GM19351 (cell line): Measurements from ENCODE around the gene B3GALNT2.

Experiments used
- ATAC-seq: cut with Tn5 transposase; IDR thresholded peaks from one replicate; pipeline ENCODE4 v1.9.1; 2021; ENCODE audit warnings: mild to moderate bottlenecking, moderate library complexity; ENCODE audit not compliant: unreplicated experiment

B3GALNT2 gene

DNA sequence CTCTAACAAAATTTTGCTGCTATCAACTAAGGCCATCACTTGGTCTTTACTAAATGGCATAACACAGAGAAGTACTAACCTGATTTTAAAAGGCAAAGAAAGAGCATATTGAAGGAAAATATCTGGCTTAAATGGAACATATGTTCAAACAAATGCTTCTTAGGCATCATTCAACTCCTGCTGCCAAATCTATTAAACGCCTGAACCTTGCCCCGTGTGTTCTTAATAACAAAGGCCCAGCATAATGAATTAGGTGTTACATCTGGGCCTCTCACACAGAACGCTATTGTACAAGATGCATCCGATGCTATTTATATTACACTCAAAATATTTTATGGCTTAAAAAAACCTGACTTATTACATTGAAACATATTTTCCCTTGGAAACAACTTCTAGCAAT lies 48.4 kb downstream of the B3GALNT2 start:
- ATAC-seq = no peak

- no peak for ATAC-seq
Measured at GRCh38 chr1:235455097-235455496, 49.2 kb downstream of the B3GALNT2 start.

- ATAC-seq = no peak
Measured at GRCh38 chr1:235454021-235454420, 50.2 kb downstream of the B3GALNT2 start.

- ATAC-seq = no peak
Measured at GRCh38 chr1:235450886-235451483, 53.3 kb downstream of the B3GALNT2 start.

- ATAC-seq = no peak
Measured at GRCh38 chr1:235450433-235450832, 53.8 kb downstream of the B3GALNT2 start.

DNA sequence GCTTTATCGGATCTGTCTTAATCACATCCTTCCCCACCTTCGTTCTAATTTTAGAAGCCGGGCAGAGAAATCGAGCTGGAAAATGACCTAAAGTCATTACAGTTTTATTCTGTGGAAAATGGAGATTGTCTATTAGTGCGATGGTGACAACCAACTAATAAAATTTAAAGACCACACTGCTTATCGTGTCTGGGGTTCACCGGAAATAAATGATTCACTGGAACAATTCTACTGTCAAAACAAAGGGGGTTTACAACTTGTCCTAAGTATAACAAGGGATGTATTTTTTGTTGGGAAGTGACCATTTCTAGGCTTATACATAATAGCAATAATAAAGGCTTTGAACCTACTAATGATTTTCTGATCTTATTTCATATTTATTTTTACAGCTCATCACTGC lies 55.6 kb downstream of the B3GALNT2 start:
- ATAC-seq = no peak

DNA sequence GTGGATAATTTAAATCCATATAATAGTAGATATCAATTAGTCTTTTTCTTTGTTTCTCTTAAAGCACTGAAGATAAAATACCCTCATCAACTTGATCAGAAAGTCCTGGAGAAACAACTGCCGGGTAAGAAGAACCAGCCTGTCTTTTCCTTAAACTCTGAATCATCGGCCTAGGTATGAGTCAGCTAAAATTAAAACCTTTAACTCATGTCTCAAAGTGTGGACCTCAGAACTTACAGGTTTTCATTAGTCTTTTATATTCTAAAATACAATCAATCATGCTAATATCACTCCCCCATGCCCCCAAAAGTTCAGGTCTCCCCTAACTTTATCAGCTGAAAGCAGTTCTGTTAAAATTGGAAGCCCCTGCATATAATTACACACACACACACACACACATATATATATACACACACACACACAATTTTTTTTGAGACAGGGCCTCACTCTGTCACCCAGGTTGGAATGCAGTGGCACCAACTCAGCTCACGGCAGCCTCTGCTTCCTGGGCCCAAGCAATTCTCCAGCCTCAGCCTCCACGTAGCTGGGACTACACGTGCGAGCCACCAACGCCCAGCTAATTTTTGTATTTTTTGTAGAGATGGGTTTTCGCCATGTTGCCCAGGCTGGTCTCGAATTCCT lies 61.3 kb downstream of the B3GALNT2 start:
- no peak for ATAC-seq

DNA sequence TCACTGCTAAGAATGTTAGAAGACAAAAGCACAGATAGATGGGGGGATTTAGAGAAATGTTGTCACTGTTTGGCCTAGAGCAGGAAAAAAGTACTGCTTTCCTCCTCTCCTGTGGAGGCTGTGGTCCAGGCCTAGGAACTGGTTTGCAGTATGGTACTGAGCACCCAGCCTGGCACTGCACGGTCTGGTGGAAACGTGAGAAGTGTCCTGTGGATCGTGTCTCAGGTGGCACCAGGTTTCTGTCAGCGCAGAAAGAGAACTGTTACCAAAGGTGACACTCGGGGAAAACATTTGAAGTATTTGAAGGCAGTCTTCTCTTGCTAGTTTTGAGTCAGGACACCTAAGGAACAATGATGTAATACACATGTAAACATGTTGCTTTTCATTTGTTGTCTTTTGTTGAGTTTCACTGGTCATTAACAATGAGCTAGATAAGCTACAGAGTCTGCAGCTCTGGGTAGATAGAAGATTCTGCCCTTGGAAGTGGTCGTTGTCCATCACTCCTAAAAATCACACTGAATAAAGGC lies 63.0 kb downstream of the B3GALNT2 start:
- ATAC-seq = no peak

DNA sequence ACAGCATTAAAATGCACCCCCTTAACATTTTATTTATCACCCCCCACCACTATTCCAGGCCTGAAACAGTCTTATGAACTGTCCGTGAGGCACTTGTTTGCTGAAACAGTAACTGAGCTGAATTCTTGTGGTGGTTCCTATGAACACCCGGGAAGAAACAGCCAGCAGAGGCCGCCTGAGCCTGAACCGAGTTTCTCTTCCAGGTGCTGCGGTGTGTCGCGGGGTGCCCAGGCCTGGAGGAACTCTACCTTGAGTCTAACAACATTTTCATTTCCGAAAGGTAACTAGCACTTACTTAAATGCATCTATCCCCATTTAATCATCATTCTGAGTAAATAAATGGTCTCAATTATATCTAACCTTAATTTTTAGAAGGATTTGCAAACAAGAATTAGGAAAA lies 70.3 kb downstream of the B3GALNT2 start:
- no peak for ATAC-seq

DNA sequence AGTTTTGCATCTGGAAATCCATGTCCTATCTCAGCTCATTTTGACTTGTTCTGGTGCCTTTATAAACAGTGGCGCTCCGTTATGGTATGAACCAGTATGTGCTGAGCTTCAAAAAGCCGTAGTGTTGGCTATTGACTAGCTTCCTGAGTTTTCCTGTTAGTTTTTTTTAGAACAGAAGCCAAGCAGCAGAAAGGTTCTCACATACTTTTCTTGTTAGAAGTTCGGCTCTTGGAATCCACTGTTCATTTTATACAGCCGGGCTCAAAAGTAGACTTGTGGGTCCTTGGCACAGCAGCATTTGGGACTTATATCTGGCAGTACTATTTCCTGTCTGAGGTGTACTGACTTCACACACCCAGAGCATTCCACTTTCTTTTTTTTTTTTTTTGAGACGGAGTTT lies 73.3 kb downstream of the B3GALNT2 start:
- no peak for ATAC-seq

- no peak for ATAC-seq
Measured at GRCh38 chr1:235429143-235429542, 75.1 kb downstream of the B3GALNT2 start.

- no peak for ATAC-seq
Measured at GRCh38 chr1:235427447-235427846, 76.8 kb downstream of the B3GALNT2 start.

- ATAC-seq = no peak
Measured at GRCh38 chr1:235426680-235427079, 77.6 kb downstream of the B3GALNT2 start.

DNA sequence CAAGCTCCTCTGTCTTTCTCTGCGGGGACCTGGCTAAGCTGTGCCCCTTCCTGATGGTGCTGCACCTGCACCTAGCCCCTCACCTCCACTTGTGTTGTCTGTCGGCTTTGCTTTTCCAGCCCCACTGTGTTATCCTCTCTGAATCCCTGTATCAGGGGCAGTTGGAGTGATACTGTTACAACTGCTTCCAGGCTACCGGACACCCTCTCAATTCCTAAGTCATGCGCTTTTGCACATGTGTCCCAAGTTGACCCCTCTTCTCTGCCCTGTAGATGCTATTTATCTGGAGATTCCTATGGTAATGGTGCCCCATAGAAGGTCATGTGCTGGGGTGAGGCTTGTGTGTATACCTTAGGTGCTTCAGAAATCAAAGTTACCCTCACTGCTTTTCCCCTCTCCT lies 78.1 kb downstream of the B3GALNT2 start:
- ATAC-seq = no peak

DNA sequence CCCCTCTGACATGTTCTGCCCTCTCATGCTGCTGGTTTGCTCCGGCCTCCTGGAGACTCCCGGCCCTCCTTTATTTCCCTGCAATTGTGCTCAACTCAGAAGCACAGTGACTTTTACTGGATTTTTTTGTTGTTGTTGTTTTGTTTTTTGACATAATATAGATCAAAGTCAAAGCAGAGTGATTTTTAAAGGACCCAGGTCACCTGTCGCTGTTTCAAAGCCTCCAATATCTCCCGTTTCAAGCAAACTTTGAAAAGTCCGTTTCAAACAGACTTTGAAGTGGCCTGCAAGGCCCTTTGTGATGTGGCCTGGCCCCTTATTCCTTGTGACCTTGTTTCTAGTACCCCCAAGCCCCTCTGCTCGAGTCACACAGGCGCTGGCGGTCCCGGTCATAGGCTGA lies 78.9 kb downstream of the B3GALNT2 start:
- no peak for ATAC-seq

DNA sequence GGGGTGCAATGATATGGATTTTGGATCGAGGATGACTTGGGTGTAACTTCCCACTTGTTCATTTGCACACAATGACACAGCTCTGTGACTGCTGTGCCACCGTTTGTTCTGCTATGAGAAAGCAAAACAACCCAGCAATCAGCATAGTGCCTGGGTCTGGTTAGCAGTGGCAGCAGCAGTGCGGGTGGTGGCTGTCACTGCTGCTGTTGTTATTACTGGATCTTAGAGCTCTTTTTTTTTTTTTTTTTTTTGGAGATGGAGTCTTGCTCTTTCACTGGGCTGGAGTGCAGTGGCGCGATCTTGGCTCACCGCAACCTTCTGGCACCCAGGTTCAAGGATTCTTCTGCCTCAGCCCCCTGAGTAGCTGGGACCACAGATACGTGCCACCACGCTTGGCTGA lies 80.2 kb downstream of the B3GALNT2 start:
- no peak for ATAC-seq

GRCh38 chr1:235423214-235423652 lies 81.0 kb downstream of the B3GALNT2 start:
- peak; percentile 66 for ATAC-seq

- no peak for ATAC-seq
Measured at GRCh38 chr1:235421751-235422150, 82.5 kb downstream of the B3GALNT2 start.

- no peak for ATAC-seq
Measured at GRCh38 chr1:235417086-235417697, 87.1 kb downstream of the B3GALNT2 start.

DNA sequence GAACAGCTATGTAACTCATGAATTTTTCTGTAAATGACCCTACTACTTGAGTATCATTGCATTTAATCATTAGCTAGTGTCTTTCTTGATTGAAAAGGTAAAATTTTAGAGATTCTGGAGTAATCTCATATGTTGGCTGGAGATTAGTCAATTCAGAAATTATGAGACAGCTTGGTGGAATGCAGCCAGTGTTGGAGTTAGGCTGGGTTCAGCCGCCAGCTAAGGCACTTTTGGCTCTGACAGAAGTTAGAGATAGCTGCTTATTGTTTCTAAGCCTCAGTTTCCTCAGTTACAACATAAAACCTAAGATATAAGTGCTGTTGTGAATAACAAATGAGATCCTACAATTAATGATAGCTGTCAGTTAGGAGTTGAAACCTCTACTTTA lies 87.6 kb downstream of the B3GALNT2 start:
- ATAC-seq = no peak

GRCh38 chr1:235415008-235415904 lies 89.0 kb downstream of the B3GALNT2 start:
- ATAC-seq = peak; percentile 81
